Astrocyte of the cerebellum (primary cell): ENCODE results near the gene KRT86.
"Not testable (repeated sequence)": the region's sequence is repeated elsewhere in the genome, so short reads cannot be mapped to it uniquely, and the experiment has no call there.

ENCODE experiments used
- DNase-seq: peaks from one replicate; pipeline ENCODE4 v3.0.0-alpha.2; 2011; ENCODE audit warnings: low read depth
- H3K4me3 ChIP-seq: 2 replicates; pipeline ENCODE4 v1.5.1; 2011; ENCODE audit warnings: mild to moderate bottlenecking, low read depth, low read length, moderate library complexity
- CTCF ChIP-seq: IDR thresholded peaks from 2 replicates; pipeline ENCODE4 v1.5.1; 2012; ENCODE audit warnings: low read length, low read depth, moderate library complexity, mild to moderate bottlenecking; ENCODE audit errors: missing control alignments
- in situ Hi-C: cut with HindIII; loops from 2 replicates; pipeline ENCODE4 v1.10.0; 2017; ENCODE audit warnings: low sequenced_read_pairs

KRT86 gene

GRCh38 chr12:52314511-52314910 lies 40.1 kb downstream of the KRT86 start:
- in situ Hi-C loops, result no loop called here
- H3K4me3 ChIP-seq, result no peak overlapping the region
- DNase-seq, result no peak
- TF ChIP-seq CTCF, result no peak

- in situ Hi-C loops, DNase-seq, H3K4me3 ChIP-seq: not testable (repeated sequence)
- TF ChIP-seq CTCF, result peak; percentile 29
Measured at GRCh38 chr12:52315721-52316120, 41.3 kb downstream of the KRT86 start.

- no peak for DNase-seq
- in situ Hi-C loops, result no loop called here
- no peak for TF ChIP-seq CTCF
- H3K4me3 ChIP-seq, result no peak overlapping the region
Measured at GRCh38 chr12:52316290-52316689, 41.8 kb downstream of the KRT86 start.

GRCh38 chr12:52316701-52317100 lies 42.3 kb downstream of the KRT86 start:
- DNase-seq, result no peak
- in situ Hi-C loops, result no loop called here
- TF ChIP-seq CTCF, result no peak
- H3K4me3 ChIP-seq, result no peak overlapping the region

- no peak for TF ChIP-seq CTCF
- H3K4me3 ChIP-seq, result no peak overlapping the region
- in situ Hi-C loops, result no loop called here
- no peak for DNase-seq
Measured at GRCh38 chr12:52317468-52318052, 43.1 kb downstream of the KRT86 start.

- in situ Hi-C loops, result no loop called here
- no peak for TF ChIP-seq CTCF
- no peak overlapping the region for H3K4me3 ChIP-seq
- no peak for DNase-seq
Measured at GRCh38 chr12:52318241-52318990, 44.0 kb downstream of the KRT86 start.
